Mesothelial cell of epicardium (in vitro differentiated cells): ENCODE data around the gene IL15RA. TPM values are rescaled to one million over a fixed set of nuclear protein-coding genes. Genes with fewer than 3 reads are reported as not detected.

Source experiments
- DNase-seq, 2 experiments: peaks; one replicate each; pipeline ENCODE4 v3.0.0; 2021; ENCODE audit warnings: low spot score in 2 of 2; ENCODE audit not compliant: unreplicated experiment in 2 of 2
- H3K27ac Mint-ChIP-seq: 2 replicates; pipeline ENCODE4 v1.8.0; 2021; ENCODE audit warnings: mixed read lengths
- H3K27me3 Mint-ChIP-seq: 2 replicates; pipeline ENCODE4 v1.8.0; 2021; ENCODE audit warnings: low read depth, mixed read lengths
- H3K36me3 Mint-ChIP-seq: 2 replicates; pipeline ENCODE4 v1.8.0; 2021; ENCODE audit warnings: mixed read lengths
- H3K4me1 Mint-ChIP-seq: 2 replicates; pipeline ENCODE4 v1.8.0; 2021; ENCODE audit warnings: mixed read lengths
- H3K4me3 Mint-ChIP-seq: 2 replicates; pipeline ENCODE4 v1.8.0; 2021; ENCODE audit warnings: mild to moderate bottlenecking, moderate library complexity, mixed read lengths
- H3K9me3 Mint-ChIP-seq: 2 replicates; pipeline ENCODE4 v1.8.0; 2021; ENCODE audit warnings: mixed read lengths
- CTCF ChIP-seq: fragments of 200-600 bp; sonication (generic); IDR thresholded peaks from one replicate; pipeline ENCODE4 v1.5.0; 2021; ENCODE audit warnings: antibody characterized with exemption; ENCODE audit not compliant: unreplicated experiment
- total RNA-seq: library from RNA; stranded (reverse); gene quantifications from 3 replicates; pipeline ENCODE4 v1.2.1, GENCODE V29; 2021

The IL15RA gene
- total RNA-seq, 1 donor from 2014 or later: not detected

- Mint-ChIP-seq H3K4me3 (no peak overlapping the region), H3K9me3 (peaks cover 20% of the 10 kb centered on the region), H3K27me3 (peaks cover 19% of the 10 kb centered on the region), H3K36me3 (no peaks in the 10 kb centered on the region), H3K4me1 (no peaks in the 10 kb centered on the region), H3K27ac (no peak overlapping the region)
- no peak for DNase-seq
- TF ChIP-seq CTCF: no peak
These were observed 32.6 kb upstream of the IL15RA start for GRCh38 chr10:6009961-6010360.

- Mint-ChIP-seq H3K9me3 (peaks cover 20% of the 10 kb centered on the region), H3K4me3 (no peak overlapping the region), H3K27me3 (peaks cover 26% of the 10 kb centered on the region), H3K36me3 (no peaks in the 10 kb centered on the region), H3K4me1 (no peaks in the 10 kb centered on the region), H3K27ac (no peak overlapping the region)
- DNase-seq: no peak
- no peak for TF ChIP-seq CTCF
These were observed 31.8 kb upstream of the IL15RA start for GRCh38 chr10:6009150-6009549.

- peaks cover 20% of the 10 kb centered on the region for H3K9me3 Mint-ChIP-seq
- no peak overlapping the region for H3K4me3 Mint-ChIP-seq
- H3K4me1 Mint-ChIP-seq: no peaks in the 10 kb centered on the region
- no peak for DNase-seq
- no peaks in the 10 kb centered on the region for H3K36me3 Mint-ChIP-seq
- TF ChIP-seq CTCF: no peak
- peaks cover 31% of the 10 kb centered on the region for H3K27me3 Mint-ChIP-seq
- no peak overlapping the region for H3K27ac Mint-ChIP-seq
These were observed 31.3 kb upstream of the IL15RA start for GRCh38 chr10:6008497-6009142.

GRCh38 chr10:6006991-6007390 lies 29.6 kb upstream of the IL15RA start:
- Mint-ChIP-seq H3K27me3 (peaks cover 38% of the 10 kb centered on the region), H3K27ac (no peak overlapping the region), H3K36me3 (no peaks in the 10 kb centered on the region), H3K4me3 (no peak overlapping the region), H3K9me3 (peaks cover 20% of the 10 kb centered on the region), H3K4me1 (no peaks in the 10 kb centered on the region)
- TF ChIP-seq CTCF: no peak
- DNase-seq: no peak

GRCh38 chr10:6006546-6006945 lies 29.2 kb upstream of the IL15RA start:
- Mint-ChIP-seq H3K27ac (no peak overlapping the region), H3K4me3 (no peak overlapping the region), H3K9me3 (peaks cover 20% of the 10 kb centered on the region), H3K4me1 (no peaks in the 10 kb centered on the region), H3K36me3 (no peaks in the 10 kb centered on the region), H3K27me3 (peaks cover 39% of the 10 kb centered on the region)
- DNase-seq: no peak
- no peak for TF ChIP-seq CTCF
